ENCODE measurements around the gene ADK. TPM values are rescaled to one million over a fixed set of nuclear protein-coding genes. Genes with fewer than 3 reads are reported as not detected.

The ADK gene
- total and polyA plus RNA-seq, 2 experiments from 2014 or later, result 39.9 to 53.0 TPM

- Histone ChIP-seq H3K79me2 (replicated peaks; ENCODE audit: insufficient read depth) (peaks cover 10% of the 10 kb centered on the region), H2AFZ (no peak overlapping the region), H3K27me3 (ENCODE audit: insufficient read depth) (no peaks in the 10 kb centered on the region), H3K36me3 (ENCODE audit: insufficient read depth) (no peaks in the 10 kb centered on the region), H3F3A (replicated peaks; ENCODE audit: low read depth) (no peaks in the 10 kb centered on the region), H4K20me1 (replicated peaks; ENCODE audit: insufficient read depth) (no peaks in the 10 kb centered on the region), H3K4me2 (no peak overlapping the region), H3K4me1 (ENCODE audit: insufficient read depth) (no peaks in the 10 kb centered on the region; the same call in 1 of the 2 replicates), H3K27ac (ENCODE audit: low read depth) (no peak overlapping the region), H3K4me3 (no peak overlapping the region), H3K9me2 (ENCODE audit: insufficient read depth) (no peaks in the 10 kb centered on the region)
- H3K36me3 Mint-ChIP-seq (ENCODE audit: low read depth), result peaks cover 6% of the 10 kb centered on the region; the same call in 2 of the 3 replicates
- no peak for TF ChIP-seq EZH2phosphoT487 (IDR thresholded peaks at IDR 0.05; ENCODE audit: unreplicated experiment)
- no peak for TF ChIP-seq REST (IDR thresholded peaks at IDR 0.05; ENCODE audit: unreplicated experiment)
- TF ChIP-seq NANOG (IDR thresholded peaks at IDR 0.05; ENCODE audit: borderline replicate concordance), result no peak
- no peak for TF ChIP-seq CTCF (conservative IDR thresholded peaks at IDR 0.05; ENCODE audit: low read depth in 2 of 2)
- TF ChIP-seq ZNF331 (CRISPR knock-in tag; IDR thresholded peaks at IDR 0.05; ENCODE audit: low read depth), result no peak
- no peak for TF ChIP-seq EZH2 (IDR thresholded peaks at IDR 0.05; ENCODE audit: low read depth, unreplicated experiment)
- no peak for TF ChIP-seq POLR2AphosphoS5 (IDR thresholded peaks at IDR 0.05; ENCODE audit: low read depth)
- no peak for TF ChIP-seq JUNB (IDR thresholded peaks at IDR 0.05; ENCODE audit: unreplicated experiment)
- no peak for TF ChIP-seq CREB1 (CRISPR knock-in tag; IDR thresholded peaks at IDR 0.05; ENCODE audit: low read depth)
- TF ChIP-seq ETS1 (IDR thresholded peaks at IDR 0.05), result no peak
- TF ChIP-seq ZNF462 (CRISPR knock-in tag; IDR thresholded peaks at IDR 0.05), result no peak
- no peak for TF ChIP-seq ZNF114 (CRISPR knock-in tag; IDR thresholded peaks at IDR 0.05)
- no peak for TF ChIP-seq STAT1 (IDR thresholded peaks at IDR 0.05; ENCODE audit: unreplicated experiment)
- ATAC-seq (no peak), DNase-seq (ENCODE audit: low spot score) (no peak)
- no peak overlapping the region for H3K4me3 Mint-ChIP-seq
- no peaks in the 10 kb centered on the region for H3K9me3 Mint-ChIP-seq
- no peaks in the 10 kb centered on the region for H3K27me3 Mint-ChIP-seq (ENCODE audit: insufficient read depth, low read depth, poor library complexity)
- H3K27ac Mint-ChIP-seq, result no peak overlapping the region
- H3K4me1 Mint-ChIP-seq, result no peaks in the 10 kb centered on the region
These were observed 171.1 kb downstream of the ADK start for GRCh38 chr10:74322141-74322540.
